C4-2B (cell line): ENCODE measurements around the gene SIK2.

Experiments
- ZFX ChIP-seq: fragments of 450-650 bp; IDR thresholded peaks from 2 replicates; pipeline ENCODE4 v1.6.1; 2017
- TF ChIP-seq, protein P1 (sequence below): fragments of 450-650 bp; conservative IDR thresholded peaks from 2 replicates; pipeline ENCODE4 v1.5.1; 2017; ENCODE audit warnings: mild to moderate bottlenecking

DNA sequence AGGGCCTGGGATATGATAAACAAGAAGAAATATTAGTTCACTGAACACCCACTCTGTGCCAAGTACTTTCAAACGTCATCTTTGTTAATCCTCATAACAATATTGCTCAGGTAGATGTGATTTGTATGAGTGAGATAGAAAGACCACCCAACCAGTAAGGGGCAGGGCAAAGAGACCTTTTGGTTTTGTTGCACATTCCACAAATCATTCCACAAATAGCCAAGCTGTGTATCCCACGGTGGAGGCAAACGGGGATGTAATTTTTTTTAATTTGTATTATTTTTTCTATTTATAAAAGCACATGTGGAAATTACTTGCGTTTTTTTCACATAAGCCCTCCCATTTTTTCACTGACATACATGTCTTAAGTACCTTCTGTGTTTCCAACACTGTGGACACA is 32.8 kb upstream of the SIK2 start:
- TF ChIP-seq, protein P1, sequence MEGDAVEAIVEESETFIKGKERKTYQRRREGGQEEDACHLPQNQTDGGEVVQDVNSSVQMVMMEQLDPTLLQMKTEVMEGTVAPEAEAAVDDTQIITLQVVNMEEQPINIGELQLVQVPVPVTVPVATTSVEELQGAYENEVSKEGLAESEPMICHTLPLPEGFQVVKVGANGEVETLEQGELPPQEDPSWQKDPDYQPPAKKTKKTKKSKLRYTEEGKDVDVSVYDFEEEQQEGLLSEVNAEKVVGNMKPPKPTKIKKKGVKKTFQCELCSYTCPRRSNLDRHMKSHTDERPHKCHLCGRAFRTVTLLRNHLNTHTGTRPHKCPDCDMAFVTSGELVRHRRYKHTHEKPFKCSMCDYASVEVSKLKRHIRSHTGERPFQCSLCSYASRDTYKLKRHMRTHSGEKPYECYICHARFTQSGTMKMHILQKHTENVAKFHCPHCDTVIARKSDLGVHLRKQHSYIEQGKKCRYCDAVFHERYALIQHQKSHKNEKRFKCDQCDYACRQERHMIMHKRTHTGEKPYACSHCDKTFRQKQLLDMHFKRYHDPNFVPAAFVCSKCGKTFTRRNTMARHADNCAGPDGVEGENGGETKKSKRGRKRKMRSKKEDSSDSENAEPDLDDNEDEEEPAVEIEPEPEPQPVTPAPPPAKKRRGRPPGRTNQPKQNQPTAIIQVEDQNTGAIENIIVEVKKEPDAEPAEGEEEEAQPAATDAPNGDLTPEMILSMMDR: no peak
- no peak for TF ChIP-seq ZFX
